ENCODE results near the gene IGFL1. TPM values are rescaled to one million over a fixed set of nuclear protein-coding genes. Genes with fewer than 3 reads are reported as not detected.
"Not testable (repeated sequence)": the region's sequence is repeated elsewhere in the genome, so short reads cannot be mapped to it uniquely, and the experiment has no call there.

The IGFL1 gene
- total RNA-seq, 1 donor from 2014 or later, result not detected

- no peak for TF ChIP-seq CTCF (conservative IDR thresholded peaks at IDR 0.05; ENCODE audit: low read depth, low read length)
- no peak for DNase-seq (ENCODE audit: low read depth)
- H3K4me3 ChIP-seq (ENCODE audit: low read depth, low read length), result no peak overlapping the region
Measured at GRCh38 chr19:46241626-46242025, 12.1 kb downstream of the IGFL1 start.

- DNase-seq (ENCODE audit: low read depth); H3K4me3 ChIP-seq (ENCODE audit: low read depth, low read length): not testable (repeated sequence)
Measured at GRCh38 chr19:46243081-46243654, 13.6 kb downstream of the IGFL1 start.

GRCh38 chr19:46250076-46250735 is 20.7 kb downstream of the IGFL1 start:
- TF ChIP-seq CTCF (conservative IDR thresholded peaks at IDR 0.05; ENCODE audit: low read depth, low read length), result no peak
- no peak for DNase-seq (ENCODE audit: low read depth)
- no peak overlapping the region for H3K4me3 ChIP-seq (ENCODE audit: low read depth, low read length)

- H3K4me3 ChIP-seq (ENCODE audit: low read depth, low read length), result no peak overlapping the region
- no peak for TF ChIP-seq CTCF (conservative IDR thresholded peaks at IDR 0.05; ENCODE audit: low read depth, low read length)
- DNase-seq (ENCODE audit: low read depth), result no peak
Measured at GRCh38 chr19:46251416-46251815, 21.9 kb downstream of the IGFL1 start.

- H3K4me3 ChIP-seq (ENCODE audit: low read depth, low read length), result no peak overlapping the region
- no peak for TF ChIP-seq CTCF (conservative IDR thresholded peaks at IDR 0.05; ENCODE audit: low read depth, low read length)
- DNase-seq (ENCODE audit: low read depth), result no peak
Measured at GRCh38 chr19:46254776-46255175, 25.2 kb downstream of the IGFL1 start.

GRCh38 chr19:46256855-46257254 is 27.3 kb downstream of the IGFL1 start:
- no peak for TF ChIP-seq CTCF (conservative IDR thresholded peaks at IDR 0.05; ENCODE audit: low read depth, low read length)
- H3K4me3 ChIP-seq (ENCODE audit: low read depth, low read length), result no peak overlapping the region
- no peak for DNase-seq (ENCODE audit: low read depth)

- DNase-seq (ENCODE audit: low read depth); H3K4me3 ChIP-seq (ENCODE audit: low read depth, low read length): not testable (repeated sequence)
Measured at GRCh38 chr19:46261501-46261900, 32.0 kb downstream of the IGFL1 start.

GRCh38 chr19:46262684-46263296 is 33.2 kb downstream of the IGFL1 start:
- not testable (repeated sequence) for H3K4me3 ChIP-seq (ENCODE audit: low read depth, low read length); DNase-seq (ENCODE audit: low read depth)

GRCh38 chr19:46264801-46265200 is 35.3 kb downstream of the IGFL1 start:
- DNase-seq (ENCODE audit: low read depth); H3K4me3 ChIP-seq (ENCODE audit: low read depth, low read length): not testable (repeated sequence)

All from epithelial cell of proximal tubule (primary cell).